ENCODE data around the gene SLC6A11.

Gene SLC6A11

GRCh38 chr3:10981031-10981430 is 165.0 kb downstream of the SLC6A11 start:
- no peak for DNase-seq (ENCODE audit: low read depth)

- DNase-seq (ENCODE audit: low read depth), result no peak
Measured at GRCh38 chr3:10981961-10982360, 165.9 kb downstream of the SLC6A11 start.

GRCh38 chr3:10982782-10983181 is 166.8 kb downstream of the SLC6A11 start:
- no peak for DNase-seq (ENCODE audit: low read depth)

- DNase-seq (ENCODE audit: low read depth), result no peak
Measured at GRCh38 chr3:10983219-10983916, 167.3 kb downstream of the SLC6A11 start.

GRCh38 chr3:10984371-10984896 is 168.4 kb downstream of the SLC6A11 start:
- no peak for DNase-seq (ENCODE audit: low read depth)

- DNase-seq (ENCODE audit: low read depth), result no peak
Measured at GRCh38 chr3:10985181-10985580, 169.2 kb downstream of the SLC6A11 start.

GRCh38 chr3:10986592-10986991 is 170.6 kb downstream of the SLC6A11 start:
- no peak for DNase-seq (ENCODE audit: low read depth)

- DNase-seq (ENCODE audit: low read depth), result no peak
Measured at GRCh38 chr3:10988001-10988665, 172.1 kb downstream of the SLC6A11 start.

- no peak for DNase-seq (ENCODE audit: low read depth)
Measured at GRCh38 chr3:10988991-10989484, 173.0 kb downstream of the SLC6A11 start.

All from stimulated activated CD8-positive, alpha-beta memory T cell treated with anti-CD3 and anti-CD28 coated beads, Interleukin-15, amount 100 ng/mL, for 24 hours (primary cell).